ENCODE data around the gene RTN1.

- TF ChIP-seq CTCF (IDR thresholded peaks at IDR 0.05; ENCODE audit: low read length) (no peak), EZH2 (IDR thresholded peaks at IDR 0.05; ENCODE audit: borderline replicate concordance, low read length) (no peak)
Measured at GRCh38 chr14:59627011-59627520, 243.5 kb downstream of the RTN1 start.

Data from OCI-LY1 (cell line).